ENCODE results near the gene VAV2. TPM values are rescaled to one million over a fixed set of nuclear protein-coding genes. Genes with fewer than 3 reads are reported as not detected.

Gene VAV2
- total and polyA plus RNA-seq, 11 donors = 3.3 to 9.9 (median 5.3) TPM

GRCh38 chr9:133754688-133755227 lies 237.4 kb downstream of the VAV2 start:
- no peaks in the 10 kb centered on the region for H3K36me3 ChIP-seq
- H3K4me1 ChIP-seq = peaks cover 0 to 6% (median 0%) of the 10 kb centered on the region in 12 donors
- 42 to 56% (median 44%) methylated on average over 9 of the region's 9 CpGs for WGBS, 4 donors
- no peaks in the 10 kb centered on the region for H3K9me3 ChIP-seq
- no peak for ATAC-seq
- TF ChIP-seq POLR2A (IDR thresholded peaks at IDR 0.05) (no peak), CTCF (IDR thresholded peaks at IDR 0.05) (no peak)
- H3K27me3 ChIP-seq = peaks cover 0 to 39% (median 3%) of the 10 kb centered on the region in 9 donors
- no peak overlapping the region for H3K4me3 ChIP-seq
- DNase-seq = no peak
- intact Hi-C loops (cut with DNase I) = no loop called here
- no peak overlapping the region for H3K27ac ChIP-seq

- no peak for DNase-seq
- 84 to 95% (median 91%) methylated on average over 6 of the region's 6 CpGs for WGBS, 4 donors
Observed at GRCh38 chr9:133754187-133754586, 237.9 kb downstream of the VAV2 start.

DNA sequence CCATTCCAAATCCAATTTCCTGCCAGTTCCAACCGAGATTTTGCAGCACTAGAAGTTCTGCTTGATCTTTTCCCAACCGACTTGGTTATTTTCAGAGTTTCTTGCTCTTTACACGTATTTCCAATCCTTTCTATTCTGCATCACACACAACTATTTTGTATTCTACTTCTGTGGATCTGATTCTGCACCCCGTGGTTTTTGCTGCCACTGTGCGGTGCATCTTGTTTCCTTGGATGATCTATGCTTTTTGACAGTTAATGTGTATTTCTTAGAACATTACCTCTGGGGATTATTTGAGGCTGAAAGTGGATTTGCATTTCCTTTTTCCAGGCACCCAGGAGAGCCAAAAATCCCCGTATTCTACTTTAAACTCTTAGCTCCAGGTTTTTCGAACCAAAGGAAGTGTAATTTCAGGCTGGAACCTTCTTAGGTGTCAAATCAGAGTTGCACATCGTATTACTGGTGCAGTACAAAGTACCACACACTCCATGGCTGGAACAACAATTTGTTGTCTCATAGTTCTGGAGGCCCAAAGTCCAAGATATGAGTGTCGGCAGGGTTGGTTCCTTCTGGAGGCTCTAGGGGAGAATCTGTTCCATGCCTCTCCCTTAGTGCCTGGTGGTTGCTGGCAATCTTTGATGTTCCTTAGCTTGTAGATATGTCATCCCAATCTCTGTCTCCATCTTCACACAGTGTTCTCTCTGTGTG lies 239.2 kb downstream of the VAV2 start:
- ATAC-seq (no peak), DNase-seq (no peak)
- TF ChIP-seq CTCF (IDR thresholded peaks at IDR 0.05) = no peak
- TF ChIP-seq POLR2A (IDR thresholded peaks at IDR 0.05) = no peak
- intact Hi-C loops (cut with DNase I) = no loop called here
- no peak overlapping the region for H3K4me3 ChIP-seq
- 61 to 78% (median 73%) methylated on average over 8 to 9 of the region's 9 CpGs for WGBS, 4 donors
- H3K36me3 ChIP-seq = no peaks in the 10 kb centered on the region
- H3K9me3 ChIP-seq = no peaks in the 10 kb centered on the region
- no peak overlapping the region for H3K27ac ChIP-seq
- H3K27me3 ChIP-seq = peaks cover 0 to 47% (median 3%) of the 10 kb centered on the region in 9 donors
- peaks cover 0 to 6% (median 0%) of the 10 kb centered on the region in 12 donors for H3K4me1 ChIP-seq

More at GRCh38 chr9:133754187-133754586, 237.9 kb downstream of the VAV2 start:
- H3K4me1 ChIP-seq = peaks cover 0 to 6% (median 0%) of the 10 kb centered on the region in 12 donors
- TF ChIP-seq CTCF (IDR thresholded peaks at IDR 0.05) (no peak), POLR2A (IDR thresholded peaks at IDR 0.05) (no peak)
- no peaks in the 10 kb centered on the region for H3K9me3 ChIP-seq
- peaks cover 0 to 44% (median 3%) of the 10 kb centered on the region in 9 donors for H3K27me3 ChIP-seq
- no peak overlapping the region for H3K27ac ChIP-seq
- H3K4me3 ChIP-seq = no peak overlapping the region
- H3K36me3 ChIP-seq = no peaks in the 10 kb centered on the region
- ATAC-seq = no peak
- intact Hi-C loops (cut with DNase I) = no loop called here

GRCh38 chr9:133750982-133751649 lies 241.0 kb downstream of the VAV2 start:
- H3K4me1 ChIP-seq = peaks cover 0 to 6% (median 0%) of the 10 kb centered on the region in 12 donors
- no peaks in the 10 kb centered on the region for H3K36me3 ChIP-seq
- 87 to 90% (median 89%) methylated on average over 6 to 9 of the region's 9 CpGs for WGBS, 4 donors
- peaks cover 0 to 43% (median 3%) of the 10 kb centered on the region in 9 donors for H3K27me3 ChIP-seq
- DNase-seq (peak in 1 of 5 donors; percentile 33), ATAC-seq (no peak)
- H3K4me3 ChIP-seq = no peak overlapping the region
- intact Hi-C loops (cut with DNase I) = no loop called here
- TF ChIP-seq POLR2A (IDR thresholded peaks at IDR 0.05) (no peak), CTCF (IDR thresholded peaks at IDR 0.05) (no peak)
- H3K27ac ChIP-seq = no peak overlapping the region
- no peaks in the 10 kb centered on the region for H3K9me3 ChIP-seq

All from heart left ventricle (tissue), 16 donors.